ENCODE measurements around the gene CREB3L1. TPM values are rescaled to one million over a fixed set of nuclear protein-coding genes. Genes with fewer than 3 reads are reported as not detected.

The CREB3L1 gene
- 46.0 and 51.4 TPM in 2 replicates for total RNA-seq

GRCh38 chr11:46277622-46278386, at the start of gene CREB3L1:
CREB3L1 (plus strand) TSS chr11:46277662; CDS start chr11:46278112, 450 bp downstream.

GRCh38 chr11:46346886-46347636, 69.6 kb downstream of the CREB3L1 start, which contains the start of gene DGKZ:
DGKZ (plus strand) TSS chr11:46347463; CDS start chr11:46347660, 197 bp downstream.

Other genes with a start within 250 kb of the CREB3L1 start
- gene PHF21A, start 156.2 kb upstream of the CREB3L1 start, total RNA-seq = 12.9 and 22.0 TPM in 2 replicates
- gene DGKZ, start 69.8 kb downstream of the CREB3L1 start, total RNA-seq = 55.4 and 101 TPM in 2 replicates
- 76.0 and 349 TPM in 2 replicates for gene MDK, start 104.0 kb downstream of the CREB3L1 start, total RNA-seq
- gene CHRM4, start 114.1 kb downstream of the CREB3L1 start, total RNA-seq = under 0.01 TPM in 1 of 2 replicates, not detected in the other